Inferior parietal cortex (tissue), 1 donor: ENCODE measurements around the gene SVIL.
A peak's percentile ranks its signal among the peaks of the same experiment; 100 is the strongest.
"Not testable (repeated sequence)": the region's sequence is repeated elsewhere in the genome, so short reads cannot be mapped to it uniquely, and the experiment has no call there.

Source experiments
- DNase-seq: peaks from one replicate; pipeline ENCODE4 v3.0.0-alpha.2; 2016; ENCODE audit errors: extremely low spot score

The SVIL gene

DNA sequence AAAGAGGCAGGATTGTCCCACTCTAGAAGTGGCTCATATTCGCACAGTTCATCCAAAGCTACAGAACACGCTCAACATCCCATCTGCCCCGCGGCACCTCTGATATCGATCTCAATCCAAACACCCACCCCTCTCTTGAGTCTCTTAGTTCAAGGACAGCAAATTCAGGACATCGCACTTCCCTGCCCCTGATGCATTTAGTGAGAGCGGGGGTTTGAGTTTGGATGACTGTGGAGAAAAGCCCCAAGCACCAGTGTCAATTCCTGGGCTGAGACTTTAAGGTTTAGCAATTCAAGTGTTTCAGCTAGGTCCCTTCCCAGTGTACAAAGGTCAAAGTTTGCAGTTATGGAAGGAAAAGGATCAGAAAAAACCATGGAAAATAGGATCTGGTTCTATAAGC is 179.7 kb downstream of the SVIL start:
- no peak for DNase-seq

GRCh38 chr10:29454250-29454649 is 180.5 kb downstream of the SVIL start:
- no peak for DNase-seq

- no peak for DNase-seq
Observed at GRCh38 chr10:29452546-29452945, 182.2 kb downstream of the SVIL start.

DNA sequence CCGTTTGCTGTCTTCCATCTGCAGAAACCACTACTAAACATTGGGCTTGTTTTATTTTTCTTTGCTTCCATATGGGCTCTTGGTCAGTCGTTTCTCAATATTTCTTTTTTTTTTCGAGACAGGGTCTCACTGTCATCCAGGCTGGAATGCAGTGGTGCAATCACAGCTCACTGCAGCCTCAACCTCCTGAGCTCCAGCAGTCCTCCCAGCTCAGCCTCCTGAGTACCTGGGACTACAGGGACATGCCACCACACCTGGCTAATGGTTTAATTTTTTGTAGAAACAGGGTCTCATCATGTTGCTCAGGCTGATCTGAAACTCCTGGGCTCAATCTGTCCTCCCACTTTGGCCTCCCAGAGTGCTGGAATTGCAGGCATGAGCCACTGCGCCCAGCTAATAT is 182.8 kb downstream of the SVIL start:
- no peak for DNase-seq

GRCh38 chr10:29450405-29450804 is 184.4 kb downstream of the SVIL start:
- no peak for DNase-seq

- peak; percentile 79 for DNase-seq
Observed at GRCh38 chr10:29448756-29449592, 185.8 kb downstream of the SVIL start.

GRCh38 chr10:29448125-29448524 is 186.6 kb downstream of the SVIL start:
- DNase-seq = no peak

GRCh38 chr10:29446327-29446726 is 188.4 kb downstream of the SVIL start:
- DNase-seq = no peak

DNA sequence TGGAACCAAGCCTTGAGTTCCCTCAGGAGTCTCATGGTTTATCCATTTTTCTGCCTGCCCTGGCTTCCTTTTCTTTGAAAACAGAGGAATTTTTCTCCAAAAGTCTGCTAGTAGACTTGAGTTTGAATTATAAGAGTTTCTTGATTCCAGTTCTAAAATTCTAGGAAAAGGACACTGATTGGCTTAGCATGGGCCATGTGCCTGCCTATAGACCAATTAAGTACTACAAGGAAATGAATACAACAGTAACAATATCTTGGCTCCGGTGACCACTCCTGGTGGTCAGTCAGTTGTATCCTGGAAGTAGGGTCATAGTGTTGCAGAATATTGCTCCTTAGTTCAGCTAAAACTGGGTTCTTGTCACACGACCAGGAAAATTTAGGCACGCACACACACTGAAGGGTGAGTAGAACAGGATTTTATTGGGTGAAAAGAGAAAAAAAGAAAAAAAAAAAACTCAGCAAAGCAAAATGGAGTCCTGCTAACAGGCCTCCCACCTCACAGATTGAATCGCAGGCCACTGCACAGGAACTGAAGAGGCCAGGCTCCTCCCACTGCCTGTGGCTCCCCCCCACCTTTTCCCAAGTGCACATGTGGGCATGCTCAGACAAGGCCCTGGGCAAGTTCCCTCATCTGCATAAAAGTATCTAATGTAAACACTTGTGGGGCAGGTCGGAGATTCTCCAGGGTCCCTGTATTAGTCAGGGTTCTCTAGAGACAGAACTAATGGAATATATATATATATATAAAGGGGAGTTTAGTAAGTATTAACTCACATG is 190.8 kb downstream of the SVIL start:
- DNase-seq = no peak

GRCh38 chr10:29440981-29441380 is 193.8 kb downstream of the SVIL start:
- no peak for DNase-seq

- DNase-seq = not testable (repeated sequence)
Observed at GRCh38 chr10:29439005-29439404, 195.8 kb downstream of the SVIL start.

DNA sequence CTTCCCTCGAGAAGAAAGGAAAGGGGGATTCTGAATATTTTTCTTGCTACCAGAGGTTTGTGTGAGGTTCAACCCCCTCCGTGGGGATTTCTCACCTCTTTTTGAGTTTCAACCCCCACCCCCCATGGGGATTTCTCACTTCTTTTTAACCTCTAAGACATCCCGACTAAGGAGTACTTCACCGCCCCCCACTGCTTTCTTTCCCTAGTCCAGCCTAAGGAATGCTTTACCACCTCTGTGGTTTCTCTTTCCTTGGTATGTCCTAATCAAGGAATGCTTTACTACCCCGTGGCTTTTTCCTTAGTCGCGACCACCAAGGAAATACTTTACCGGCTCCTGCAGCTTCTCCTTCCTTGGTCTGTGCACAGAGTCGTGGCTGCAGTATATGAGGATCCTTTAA is 196.5 kb downstream of the SVIL start:
- no peak for DNase-seq

DNA sequence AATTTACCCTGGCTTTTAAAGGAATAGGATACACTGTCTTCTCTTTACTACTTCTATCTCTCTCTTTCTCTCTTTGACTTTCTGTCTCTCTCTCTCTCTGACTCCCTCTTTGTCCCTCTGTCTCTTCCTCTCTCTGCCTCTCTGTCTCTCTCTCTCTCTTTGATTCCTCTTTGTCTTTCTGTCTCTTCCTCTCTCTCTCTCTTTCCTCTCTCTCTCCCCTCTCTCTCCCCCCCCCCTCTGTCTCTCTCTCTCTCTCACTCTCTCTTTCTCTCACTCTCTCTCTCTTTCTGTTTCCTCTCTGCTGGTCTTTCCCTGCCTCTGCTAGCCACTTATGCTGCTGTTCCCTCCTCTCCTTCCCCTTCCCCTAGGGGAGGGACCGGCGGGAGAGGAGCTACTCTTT is 196.9 kb downstream of the SVIL start:
- DNase-seq = no peak

- DNase-seq = no peak
Observed at GRCh38 chr10:29435809-29436501, 198.8 kb downstream of the SVIL start.

DNA sequence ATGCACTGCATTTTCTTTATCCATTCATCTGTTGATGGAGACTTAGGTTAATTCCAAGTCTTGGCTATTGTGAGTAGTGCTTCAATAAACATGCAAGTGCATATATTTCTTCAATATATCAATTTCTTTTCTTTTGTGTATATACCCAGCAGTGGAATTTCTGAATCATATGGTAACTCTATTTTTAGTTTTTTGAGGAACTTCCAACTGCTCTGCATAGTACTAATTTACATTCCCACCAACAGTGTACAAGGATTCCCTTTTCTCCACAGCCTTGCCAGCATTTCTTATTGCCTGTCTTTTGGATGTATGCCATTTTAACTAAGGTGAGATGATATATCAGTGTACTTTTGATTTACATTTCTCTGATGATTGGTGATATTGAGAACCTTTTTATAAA is 200.7 kb downstream of the SVIL start:
- no peak for DNase-seq

- no peak for DNase-seq
Observed at GRCh38 chr10:29431711-29432110, 203.1 kb downstream of the SVIL start.

GRCh38 chr10:29430101-29430500 is 204.7 kb downstream of the SVIL start:
- DNase-seq = no peak

GRCh38 chr10:29428486-29428885 is 206.3 kb downstream of the SVIL start:
- no peak for DNase-seq

DNA sequence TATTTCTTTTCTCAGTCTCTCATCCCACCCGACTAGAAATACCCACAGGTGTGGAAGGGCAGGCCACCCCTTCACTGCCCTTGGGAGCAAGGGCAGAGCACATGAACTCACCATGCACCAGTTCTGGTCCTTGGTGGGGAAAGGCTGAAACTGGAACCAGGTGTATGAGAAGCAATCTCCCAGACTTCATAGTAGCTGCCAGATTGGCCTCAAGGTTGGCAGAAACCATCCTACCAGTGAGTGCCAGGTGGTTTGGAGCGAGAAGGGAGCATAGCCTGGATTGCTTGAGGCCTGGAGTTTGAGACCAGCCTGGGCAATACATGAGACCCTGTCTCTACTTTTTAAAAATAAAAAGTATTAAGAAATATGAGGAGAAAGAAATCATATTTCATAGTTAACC is 207.1 kb downstream of the SVIL start:
- DNase-seq = no peak

- no peak for DNase-seq
Observed at GRCh38 chr10:29426420-29426819, 208.4 kb downstream of the SVIL start.

- no peak for DNase-seq
Observed at GRCh38 chr10:29424017-29424416, 210.8 kb downstream of the SVIL start.

GRCh38 chr10:29420744-29421143 is 214.0 kb downstream of the SVIL start:
- no peak for DNase-seq

- no peak for DNase-seq
Observed at GRCh38 chr10:29417324-29417723, 217.4 kb downstream of the SVIL start.
